ENCODE measurements around the gene SESN3.
"Not testable (repeated sequence)": the region's sequence is repeated elsewhere in the genome, so short reads cannot be mapped to it uniquely, and the experiment has no call there.

The SESN3 gene

DNA sequence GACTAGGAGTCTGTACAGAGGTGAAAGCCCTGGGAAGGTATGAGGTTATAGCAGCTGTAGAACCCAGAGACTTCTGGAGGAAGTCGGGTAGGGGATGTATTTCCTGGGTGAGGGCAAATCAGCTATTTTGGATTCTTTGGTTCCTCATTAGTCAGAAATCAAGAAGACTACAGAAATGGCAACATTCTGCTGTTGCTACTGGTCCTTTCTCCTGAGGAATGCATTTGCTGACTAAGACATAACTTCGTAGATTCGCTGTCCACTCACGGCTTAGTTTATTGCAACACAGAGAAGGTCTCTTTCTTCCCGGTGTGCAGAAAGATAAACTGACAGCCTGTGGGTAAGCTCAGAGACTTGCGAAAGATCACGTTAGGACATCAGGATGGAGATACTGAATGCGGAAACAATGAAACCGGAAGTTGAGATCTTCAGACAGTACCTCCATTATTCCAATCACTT, 25.3 kb upstream of the SESN3 start:
- TF ChIP-seq, protein P1, sequence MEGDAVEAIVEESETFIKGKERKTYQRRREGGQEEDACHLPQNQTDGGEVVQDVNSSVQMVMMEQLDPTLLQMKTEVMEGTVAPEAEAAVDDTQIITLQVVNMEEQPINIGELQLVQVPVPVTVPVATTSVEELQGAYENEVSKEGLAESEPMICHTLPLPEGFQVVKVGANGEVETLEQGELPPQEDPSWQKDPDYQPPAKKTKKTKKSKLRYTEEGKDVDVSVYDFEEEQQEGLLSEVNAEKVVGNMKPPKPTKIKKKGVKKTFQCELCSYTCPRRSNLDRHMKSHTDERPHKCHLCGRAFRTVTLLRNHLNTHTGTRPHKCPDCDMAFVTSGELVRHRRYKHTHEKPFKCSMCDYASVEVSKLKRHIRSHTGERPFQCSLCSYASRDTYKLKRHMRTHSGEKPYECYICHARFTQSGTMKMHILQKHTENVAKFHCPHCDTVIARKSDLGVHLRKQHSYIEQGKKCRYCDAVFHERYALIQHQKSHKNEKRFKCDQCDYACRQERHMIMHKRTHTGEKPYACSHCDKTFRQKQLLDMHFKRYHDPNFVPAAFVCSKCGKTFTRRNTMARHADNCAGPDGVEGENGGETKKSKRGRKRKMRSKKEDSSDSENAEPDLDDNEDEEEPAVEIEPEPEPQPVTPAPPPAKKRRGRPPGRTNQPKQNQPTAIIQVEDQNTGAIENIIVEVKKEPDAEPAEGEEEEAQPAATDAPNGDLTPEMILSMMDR (conservative IDR thresholded peaks at IDR 0.05; ENCODE audit: low read depth, low read length) = no peak
- no peak for DNase-seq (ENCODE audit: low read depth)
- no peak overlapping the region for H3K4me3 ChIP-seq (ENCODE audit: low read length)

DNA sequence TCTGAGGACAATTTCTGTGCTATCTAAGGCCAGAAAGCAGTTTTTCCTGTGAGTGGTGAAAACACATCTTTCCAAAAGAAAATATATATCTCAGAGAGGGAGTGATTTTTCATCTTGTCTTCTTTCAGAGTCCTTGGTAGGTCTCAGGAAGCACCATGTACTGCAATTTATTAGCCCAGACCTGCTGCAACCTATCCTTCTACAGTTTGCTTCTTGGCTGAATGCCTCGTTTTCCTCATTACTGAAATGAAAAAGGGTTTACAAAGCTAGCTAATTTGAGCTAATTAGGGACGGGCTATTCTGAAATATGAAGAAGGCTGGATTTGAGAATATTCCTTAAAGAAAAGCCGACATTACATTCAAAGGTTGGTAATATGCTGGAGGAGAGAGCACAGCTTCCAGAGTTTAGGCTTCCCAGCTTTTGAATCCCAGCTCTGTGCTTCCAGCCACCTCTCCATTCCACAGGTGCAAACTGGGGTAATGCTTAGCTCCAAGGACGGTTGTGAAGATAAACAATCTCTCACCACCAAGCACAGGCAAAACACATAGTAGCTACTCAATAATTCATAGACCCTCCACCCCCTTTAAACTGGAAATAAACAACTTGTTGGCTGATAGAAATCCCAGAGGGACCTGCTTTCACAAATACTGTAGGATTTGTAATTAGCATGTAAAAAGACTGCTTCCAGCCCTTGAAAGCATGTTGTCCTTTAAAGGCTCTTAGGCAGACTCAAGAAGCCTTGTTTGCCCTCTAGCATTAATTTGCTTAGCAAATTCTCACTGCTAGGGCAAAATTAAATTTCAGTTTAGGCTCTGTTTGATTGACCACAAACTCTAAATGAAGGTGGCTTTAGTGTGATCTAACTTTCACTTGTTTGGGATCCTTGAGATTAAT, 24.5 kb upstream of the SESN3 start:
- no peak overlapping the region for H3K4me3 ChIP-seq (ENCODE audit: low read length)
- TF ChIP-seq, protein P1 (conservative IDR thresholded peaks at IDR 0.05; ENCODE audit: low read depth, low read length) = no peak
- DNase-seq (ENCODE audit: low read depth) = no peak

DNA sequence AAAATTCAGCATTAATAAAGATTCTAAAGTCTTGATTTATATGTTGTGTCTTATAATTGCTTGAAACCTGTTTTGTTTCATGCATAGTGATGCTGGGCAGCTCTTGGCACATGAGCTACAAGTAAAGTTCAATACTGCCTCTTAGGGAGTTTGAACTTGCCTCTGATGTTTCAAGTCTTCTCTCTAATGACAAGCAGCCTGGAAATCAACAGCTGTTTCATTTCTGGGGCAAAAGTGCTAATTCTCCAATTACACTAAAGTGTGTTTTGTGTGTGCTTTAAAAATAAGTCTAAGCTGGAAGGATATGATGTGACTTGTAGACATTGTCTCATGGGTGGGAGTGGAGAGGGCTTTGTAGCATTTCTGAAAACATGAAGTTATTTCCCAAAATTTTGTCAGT, 23.7 kb upstream of the SESN3 start:
- TF ChIP-seq, protein P1 (conservative IDR thresholded peaks at IDR 0.05; ENCODE audit: low read depth, low read length) = no peak
- DNase-seq (ENCODE audit: low read depth) = no peak
- H3K4me3 ChIP-seq (ENCODE audit: low read length) = no peak overlapping the region

DNA sequence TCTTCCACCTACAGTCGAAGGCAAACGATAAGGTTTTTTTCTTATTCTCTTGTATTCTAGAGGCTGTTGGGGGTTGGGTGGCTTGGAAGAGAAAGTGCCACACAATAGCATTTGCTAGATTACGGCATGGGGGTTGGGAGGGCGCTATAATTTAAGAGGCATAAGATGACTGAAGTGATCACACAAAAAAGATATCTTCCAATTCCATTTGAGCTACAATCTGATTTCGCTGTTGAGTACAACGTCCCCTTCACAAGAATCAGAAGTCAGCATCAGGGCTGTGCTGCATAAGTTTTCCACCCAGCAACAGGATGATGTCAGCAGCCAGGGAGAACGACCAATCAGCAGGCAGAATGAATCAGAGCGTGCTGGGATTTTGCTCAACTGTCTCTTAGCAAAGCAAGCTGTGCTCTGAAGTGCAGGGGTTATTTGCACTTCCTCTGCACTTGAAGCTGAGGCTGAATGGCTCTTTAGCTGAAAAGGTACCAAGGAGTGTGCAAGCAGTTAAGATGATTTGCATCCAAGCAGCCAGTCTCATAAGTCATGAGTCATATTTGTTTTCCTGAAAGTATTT, 23.2 kb upstream of the SESN3 start:
- peak overlapping the region; percentile 38 for H3K4me3 ChIP-seq (ENCODE audit: low read length)

DNA sequence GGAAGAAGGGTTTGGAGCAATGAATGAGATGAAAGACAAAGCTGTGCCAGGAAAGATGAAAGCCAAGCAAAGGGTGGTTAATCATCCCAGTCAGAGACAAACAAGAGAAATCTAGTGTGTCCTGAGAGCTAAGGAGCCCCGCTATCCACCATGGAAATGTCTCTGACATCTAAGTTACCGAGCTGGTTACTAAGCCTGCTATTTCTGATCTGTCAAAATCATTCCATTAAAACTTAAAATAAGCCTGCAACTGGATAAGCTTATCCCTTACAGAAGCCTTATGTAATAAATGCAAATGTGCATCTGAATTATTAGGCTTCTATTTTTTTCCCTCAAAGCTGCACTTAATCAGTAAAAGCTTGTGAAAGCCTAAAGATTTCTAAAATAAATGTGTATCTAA, 22.1 kb upstream of the SESN3 start:
- TF ChIP-seq, protein P1 (conservative IDR thresholded peaks at IDR 0.05; ENCODE audit: low read depth, low read length) = no peak
- no peak overlapping the region for H3K4me3 ChIP-seq (ENCODE audit: low read length)
- no peak for DNase-seq (ENCODE audit: low read depth)

More for the DNA sequence above, 23.2 kb upstream of the SESN3 start:
- DNase-seq (ENCODE audit: low read depth) = peak; percentile 85
- TF ChIP-seq, protein P1 (conservative IDR thresholded peaks at IDR 0.05; ENCODE audit: low read depth, low read length) = no peak

DNA sequence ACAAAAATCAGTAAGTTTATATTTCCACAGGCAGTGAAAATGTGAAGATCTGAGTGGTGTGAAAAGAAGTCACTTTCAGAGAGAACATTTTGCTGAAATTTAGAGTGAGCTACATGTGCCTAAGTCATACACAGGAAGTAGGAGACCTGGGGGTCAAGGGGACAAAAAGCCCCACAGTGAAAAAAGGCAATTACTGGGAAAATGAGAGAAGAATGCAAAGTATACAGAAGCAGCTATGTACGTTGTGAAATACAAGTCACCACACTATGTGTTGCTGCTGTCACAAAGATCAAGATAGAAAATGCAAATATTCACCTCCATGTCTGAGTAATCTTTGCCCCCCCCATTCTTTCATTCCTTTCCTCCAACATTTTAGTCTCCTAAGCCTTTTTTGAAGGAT, 21.6 kb upstream of the SESN3 start:
- DNase-seq (ENCODE audit: low read depth) = no peak
- TF ChIP-seq, protein P1 (conservative IDR thresholded peaks at IDR 0.05; ENCODE audit: low read depth, low read length) = no peak
- no peak overlapping the region for H3K4me3 ChIP-seq (ENCODE audit: low read length)

DNA sequence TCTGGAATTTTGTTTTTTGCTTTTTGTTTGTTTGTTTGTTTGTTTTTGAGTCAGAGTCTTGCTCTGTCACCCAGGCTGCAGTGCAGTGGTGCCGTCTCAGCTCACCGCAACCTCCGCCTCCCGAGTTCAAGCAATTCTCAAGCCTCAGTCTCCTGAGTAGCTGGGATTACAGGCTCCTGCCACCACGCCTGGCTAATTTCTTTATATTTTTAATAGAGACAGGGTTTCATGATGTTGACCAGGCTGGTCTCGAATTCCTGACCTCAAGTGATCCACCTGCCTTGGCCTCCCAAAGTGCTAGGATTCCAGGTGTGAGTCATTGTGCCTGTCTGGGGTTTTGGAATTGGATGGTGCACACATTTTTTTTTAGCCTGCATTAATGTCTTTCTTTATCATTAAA, 20.9 kb upstream of the SESN3 start:
- DNase-seq (ENCODE audit: low read depth); H3K4me3 ChIP-seq (ENCODE audit: low read length): not testable (repeated sequence)
